ENCODE measurements around the gene PRXL2C.
"Not testable (repeated sequence)": the region's sequence is repeated elsewhere in the genome, so short reads cannot be mapped to it uniquely, and the experiment has no call there.

The PRXL2C gene

DNA sequence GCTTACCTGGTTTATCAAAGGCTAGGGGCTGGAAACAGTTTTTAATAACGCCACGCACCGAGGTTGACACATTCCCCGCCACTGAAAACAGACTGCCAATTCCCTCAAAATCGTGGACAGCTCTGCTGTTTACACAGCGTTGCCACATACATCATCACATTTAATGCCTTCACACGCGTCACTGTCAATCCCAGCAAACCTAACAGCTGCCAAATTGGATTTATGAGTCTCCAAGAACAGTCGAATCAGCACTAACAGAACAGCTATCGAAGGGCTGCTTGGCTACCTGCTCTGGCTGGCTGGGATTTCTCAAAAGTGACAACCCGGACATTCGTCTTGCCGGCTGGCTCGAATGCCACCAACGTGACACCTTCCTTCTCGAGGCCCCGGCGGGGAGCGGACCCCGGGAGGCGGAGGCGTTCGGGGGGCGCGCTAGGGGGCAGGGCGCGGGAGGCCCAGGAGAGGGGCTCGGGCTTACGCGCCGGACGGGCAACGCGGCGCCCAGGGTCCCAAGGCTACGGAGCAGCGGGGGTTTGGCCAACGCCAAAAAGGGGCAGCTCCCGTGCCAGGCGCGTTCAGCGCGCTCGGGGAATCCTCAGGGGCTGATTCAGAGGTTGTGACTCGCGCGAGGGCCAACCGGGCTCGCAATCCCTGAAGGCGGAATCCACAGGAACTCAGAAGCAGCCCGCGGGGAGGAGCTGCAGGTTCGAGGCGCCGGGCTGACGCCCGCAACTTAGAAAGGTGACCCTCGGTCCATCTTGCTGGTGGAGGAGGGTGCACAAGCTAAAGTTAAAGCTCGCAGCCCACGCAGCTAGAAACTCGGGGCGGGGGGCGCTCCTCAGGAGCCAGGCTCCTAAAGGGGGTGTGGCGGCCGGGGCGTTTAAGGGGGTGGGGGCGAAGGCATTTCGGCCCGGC is 36.7 kb downstream of the PRXL2C start:
- Histone ChIP-seq H3K27me3 (ENCODE audit: control insufficient read depth in 1 of 2, insufficient read depth in 2 of 2, low read length in 2 of 2) (no peaks in the 10 kb centered on the region), H3K27ac (ENCODE audit: low read depth, low read length) (peak overlapping the region; percentile 21), H3K4me3 (ENCODE audit: low read depth in 1 of 2, low read length in 2 of 2) (peak overlapping the region; percentile 57 to 67), H3K36me3 (ENCODE audit: insufficient read depth, low read length) (no peaks in the 10 kb centered on the region), H3K9ac (ENCODE audit: low read length) (no peak overlapping the region), H3K4me1 (ENCODE audit: insufficient read depth, low read length) (peaks cover 6% of the 10 kb centered on the region), H3K9me3 (ENCODE audit: low read length) (no peaks in the 10 kb centered on the region)

- no peak overlapping the region for H3K4me3 ChIP-seq (ENCODE audit: low read depth in 1 of 2, low read length in 2 of 2)
- no peaks in the 10 kb centered on the region for H3K27me3 ChIP-seq (ENCODE audit: control insufficient read depth in 1 of 2, insufficient read depth in 2 of 2, low read length in 2 of 2)
- H3K4me1 ChIP-seq (ENCODE audit: insufficient read depth, low read length): peaks cover 15% of the 10 kb centered on the region
- no peaks in the 10 kb centered on the region for H3K9me3 ChIP-seq (ENCODE audit: low read length)
- H3K9ac ChIP-seq (ENCODE audit: low read length): no peak overlapping the region
- H3K36me3 ChIP-seq (ENCODE audit: insufficient read depth, low read length): no peaks in the 10 kb centered on the region
- peak overlapping the region; percentile 21 for H3K27ac ChIP-seq (ENCODE audit: low read depth, low read length)
Measured at GRCh38 chr9:96617439-96618185, 37.5 kb downstream of the PRXL2C start.

- Histone ChIP-seq H3K27ac (ENCODE audit: low read depth, low read length) (no peak overlapping the region), H3K4me3 (ENCODE audit: low read depth in 1 of 2, low read length in 2 of 2) (no peak overlapping the region), H3K27me3 (ENCODE audit: control insufficient read depth in 1 of 2, insufficient read depth in 2 of 2, low read length in 2 of 2) (no peaks in the 10 kb centered on the region), H3K9ac (ENCODE audit: low read length) (no peak overlapping the region), H3K9me3 (ENCODE audit: low read length) (no peaks in the 10 kb centered on the region), H3K4me1 (ENCODE audit: insufficient read depth, low read length) (peaks cover 20% of the 10 kb centered on the region), H3K36me3 (ENCODE audit: insufficient read depth, low read length) (no peaks in the 10 kb centered on the region)
Measured at GRCh38 chr9:96616817-96617438, 38.2 kb downstream of the PRXL2C start.

GRCh38 chr9:96615411-96615810 is 39.7 kb downstream of the PRXL2C start:
- no peak overlapping the region for H3K27ac ChIP-seq (ENCODE audit: low read depth, low read length)
- H3K4me1 ChIP-seq (ENCODE audit: insufficient read depth, low read length): peaks cover 20% of the 10 kb centered on the region
- H3K9ac ChIP-seq (ENCODE audit: low read length): no peak overlapping the region
- no peak overlapping the region for H3K4me3 ChIP-seq (ENCODE audit: low read depth in 1 of 2, low read length in 2 of 2)
- no peaks in the 10 kb centered on the region for H3K27me3 ChIP-seq (ENCODE audit: control insufficient read depth in 1 of 2, insufficient read depth in 2 of 2, low read length in 2 of 2)
- H3K36me3 ChIP-seq (ENCODE audit: insufficient read depth, low read length): no peaks in the 10 kb centered on the region
- no peaks in the 10 kb centered on the region for H3K9me3 ChIP-seq (ENCODE audit: low read length)

DNA sequence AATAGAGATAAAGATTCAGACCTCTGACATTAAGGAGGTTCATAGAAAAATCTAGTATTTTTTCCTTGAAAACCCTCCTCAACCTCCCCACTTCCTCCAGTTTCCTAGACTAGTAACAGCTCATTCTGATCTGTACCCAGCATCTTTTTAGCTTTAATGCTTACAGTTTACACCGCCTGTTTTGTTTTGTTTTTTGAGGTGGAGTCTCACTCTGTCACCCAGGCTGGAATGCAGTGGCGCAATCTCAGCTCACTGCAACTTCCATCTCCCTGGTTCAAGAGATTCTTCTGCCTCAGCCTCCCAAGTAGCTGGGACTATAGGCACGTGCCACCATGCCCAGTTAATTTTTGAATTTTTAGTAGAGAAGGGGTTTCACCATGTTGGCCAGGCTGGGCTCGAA is 40.5 kb downstream of the PRXL2C start:
- H3K4me1 ChIP-seq (ENCODE audit: insufficient read depth, low read length): peaks cover 20% of the 10 kb centered on the region
- not testable (repeated sequence) for H3K9ac ChIP-seq (ENCODE audit: low read length); H3K27ac ChIP-seq (ENCODE audit: low read depth, low read length); H3K4me3 ChIP-seq (ENCODE audit: low read depth in 1 of 2, low read length in 2 of 2); H3K9me3 ChIP-seq (ENCODE audit: low read length); H3K36me3 ChIP-seq (ENCODE audit: insufficient read depth, low read length); H3K27me3 ChIP-seq (ENCODE audit: control insufficient read depth in 1 of 2, insufficient read depth in 2 of 2, low read length in 2 of 2)

- Histone ChIP-seq H3K4me1 (ENCODE audit: insufficient read depth, low read length) (peaks cover 16% of the 10 kb centered on the region), H3K27me3 (ENCODE audit: control insufficient read depth in 1 of 2, insufficient read depth in 2 of 2, low read length in 2 of 2) (no peaks in the 10 kb centered on the region), H3K27ac (ENCODE audit: low read depth, low read length) (no peak overlapping the region), H3K4me3 (ENCODE audit: low read depth in 1 of 2, low read length in 2 of 2) (no peak overlapping the region), H3K36me3 (ENCODE audit: insufficient read depth, low read length) (no peaks in the 10 kb centered on the region), H3K9ac (ENCODE audit: low read length) (no peak overlapping the region), H3K9me3 (ENCODE audit: low read length) (no peaks in the 10 kb centered on the region)
Measured at GRCh38 chr9:96612966-96613589, 42.0 kb downstream of the PRXL2C start.

DNA sequence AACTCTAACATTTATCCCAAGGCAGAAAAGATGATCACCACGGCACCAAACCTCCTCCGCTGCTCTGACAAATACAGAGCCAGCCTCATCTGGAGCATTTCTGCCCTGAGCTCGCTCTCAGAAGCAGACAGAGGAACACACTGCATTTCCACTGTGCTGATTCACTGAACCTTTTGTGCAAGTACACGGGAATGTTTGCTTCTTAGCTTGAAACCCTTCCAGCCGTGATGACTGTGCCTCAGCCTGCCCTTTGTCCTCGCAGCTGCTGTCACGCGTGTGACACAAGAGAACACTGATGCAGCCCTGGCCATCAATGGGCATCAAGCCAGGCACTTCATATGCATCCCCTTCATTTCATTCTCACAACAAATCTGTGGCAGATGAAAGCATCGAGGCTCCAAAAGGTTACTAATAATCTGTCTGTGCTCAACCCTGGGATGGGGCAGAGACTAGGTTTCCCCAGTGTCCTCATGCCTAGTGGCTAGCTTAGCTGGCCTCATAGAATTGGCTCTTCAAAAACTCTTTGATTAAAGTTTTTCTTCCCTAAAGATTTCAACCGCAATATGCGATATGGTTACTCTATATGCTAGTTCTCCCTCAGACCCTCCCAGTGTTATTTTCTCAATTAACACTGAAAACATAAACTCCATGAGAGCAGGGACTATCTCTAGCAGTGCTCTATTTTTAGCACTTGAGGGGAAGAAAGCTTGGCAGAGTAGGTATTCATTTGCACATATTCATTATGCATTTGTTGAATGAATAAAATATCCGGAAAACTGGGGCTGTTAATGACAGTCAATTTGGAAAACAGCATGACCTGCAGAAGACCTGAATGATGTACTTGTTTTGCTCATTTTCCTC is 42.8 kb downstream of the PRXL2C start:
- H3K27me3 ChIP-seq (ENCODE audit: control insufficient read depth in 1 of 2, insufficient read depth in 2 of 2, low read length in 2 of 2): no peaks in the 10 kb centered on the region
- H3K9ac ChIP-seq (ENCODE audit: low read length): peak overlapping the region; percentile 34
- H3K9me3 ChIP-seq (ENCODE audit: low read length): no peaks in the 10 kb centered on the region
- H3K4me3 ChIP-seq (ENCODE audit: low read depth in 1 of 2, low read length in 2 of 2): peak overlapping the region in 1 of 2 donors; percentile 43
- H3K4me1 ChIP-seq (ENCODE audit: insufficient read depth, low read length): peaks cover 15% of the 10 kb centered on the region
- H3K36me3 ChIP-seq (ENCODE audit: insufficient read depth, low read length): no peaks in the 10 kb centered on the region
- H3K27ac ChIP-seq (ENCODE audit: low read depth, low read length): no peak overlapping the region

DNA sequence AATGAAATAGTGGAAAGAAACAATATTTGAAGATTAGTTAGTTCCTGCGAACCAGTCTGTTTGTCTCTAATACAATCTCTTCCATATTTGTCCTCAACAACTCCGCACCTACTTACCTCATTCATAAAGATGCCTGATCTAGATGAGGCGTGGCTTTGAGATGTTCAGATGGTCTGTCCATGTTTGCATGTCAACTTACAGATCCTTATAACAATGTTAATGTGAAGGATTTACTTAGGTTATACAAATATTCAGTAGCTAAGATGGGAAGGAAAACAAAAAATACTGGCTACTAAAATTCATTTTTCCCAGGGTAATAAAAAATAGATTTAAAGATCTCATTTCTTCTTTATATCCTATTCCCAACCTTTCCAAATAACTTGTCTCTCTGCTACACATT is 43.8 kb downstream of the PRXL2C start:
- H3K4me3 ChIP-seq (ENCODE audit: low read depth in 1 of 2, low read length in 2 of 2): no peak overlapping the region
- H3K9ac ChIP-seq (ENCODE audit: low read length): no peak overlapping the region
- H3K9me3 ChIP-seq (ENCODE audit: low read length): no peaks in the 10 kb centered on the region
- H3K4me1 ChIP-seq (ENCODE audit: insufficient read depth, low read length): peaks cover 15% of the 10 kb centered on the region
- H3K36me3 ChIP-seq (ENCODE audit: insufficient read depth, low read length): no peaks in the 10 kb centered on the region
- no peak overlapping the region for H3K27ac ChIP-seq (ENCODE audit: low read depth, low read length)
- H3K27me3 ChIP-seq (ENCODE audit: control insufficient read depth in 1 of 2, insufficient read depth in 2 of 2, low read length in 2 of 2): no peaks in the 10 kb centered on the region

DNA sequence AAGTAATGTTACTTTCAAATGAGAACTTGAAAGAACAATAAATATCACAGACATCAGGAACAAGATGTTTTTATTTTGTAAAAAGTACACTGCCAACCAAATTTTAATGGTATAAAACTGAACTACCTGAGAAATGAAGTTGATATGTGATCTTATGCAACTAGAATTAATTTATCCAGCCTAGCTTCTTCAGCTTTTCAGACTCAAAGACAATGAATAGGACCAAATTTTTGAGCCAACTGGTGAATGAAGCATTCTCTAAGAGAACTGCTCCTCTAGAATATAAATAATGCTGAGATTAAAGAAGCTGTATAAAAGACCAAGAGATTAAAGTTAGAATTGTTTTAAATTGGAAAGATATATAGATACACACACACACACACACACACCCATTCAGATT is 45.4 kb downstream of the PRXL2C start:
- H3K27me3 ChIP-seq (ENCODE audit: control insufficient read depth in 1 of 2, insufficient read depth in 2 of 2, low read length in 2 of 2): no peaks in the 10 kb centered on the region
- H3K9me3 ChIP-seq (ENCODE audit: low read length): no peaks in the 10 kb centered on the region
- no peak overlapping the region for H3K27ac ChIP-seq (ENCODE audit: low read depth, low read length)
- H3K36me3 ChIP-seq (ENCODE audit: insufficient read depth, low read length): no peaks in the 10 kb centered on the region
- H3K9ac ChIP-seq (ENCODE audit: low read length): no peak overlapping the region
- no peak overlapping the region for H3K4me3 ChIP-seq (ENCODE audit: low read depth in 1 of 2, low read length in 2 of 2)
- peaks cover 15% of the 10 kb centered on the region for H3K4me1 ChIP-seq (ENCODE audit: insufficient read depth, low read length)

GRCh38 chr9:96607971-96608370 is 47.1 kb downstream of the PRXL2C start:
- H3K9ac ChIP-seq (ENCODE audit: low read length): no peak overlapping the region
- no peak overlapping the region for H3K4me3 ChIP-seq (ENCODE audit: low read depth in 1 of 2, low read length in 2 of 2)
- no peaks in the 10 kb centered on the region for H3K27me3 ChIP-seq (ENCODE audit: control insufficient read depth in 1 of 2, insufficient read depth in 2 of 2, low read length in 2 of 2)
- H3K4me1 ChIP-seq (ENCODE audit: insufficient read depth, low read length): peaks cover 9% of the 10 kb centered on the region
- no peaks in the 10 kb centered on the region for H3K9me3 ChIP-seq (ENCODE audit: low read length)
- H3K27ac ChIP-seq (ENCODE audit: low read depth, low read length): no peak overlapping the region
- H3K36me3 ChIP-seq (ENCODE audit: insufficient read depth, low read length): no peaks in the 10 kb centered on the region

Data from muscle layer of colon (tissue), 2 donors.